Testis (tissue), 2 donors: ENCODE results near the gene MAP1S.

Source experiments
- CTCF ChIP-seq, 3 experiments: fragments of 450-650 bp in 2 of 3; fragments of 200-600 bp in 1 of 3; sonication (generic) in 1 of 3; IDR thresholded peaks; one replicate each; pipeline ENCODE4 v1.5.1; 2016 to 2019; ENCODE audit warnings: antibody characterized with exemption in 3 of 3, mild to moderate bottlenecking in 2 of 3, moderate library complexity in 1 of 3
- POLR2A ChIP-seq: fragments of 450-650 bp; IDR thresholded peaks from one replicate; pipeline ENCODE4 v1.6.1; 2017; ENCODE audit warnings: antibody characterized with exemption, mild to moderate bottlenecking, moderate library complexity

GRCh38 chr19:17706750-17707181 lies 12.5 kb upstream of the MAP1S start:
- TF ChIP-seq CTCF (IDR thresholded peaks at IDR 0.05) (no peak), POLR2A (no peak)
